Esophagus squamous epithelium (tissue), 4 donors: ENCODE measurements around the gene MGAT5.

Experiments used
- CTCF ChIP-seq, 6 experiments: fragments of 450-650 bp in 4 of 6; fragments of 200-600 bp in 2 of 6; sonication (generic) in 2 of 6; IDR thresholded peaks; one replicate each; pipeline ENCODE4 v1.5.1; 2016 to 2019; ENCODE audit warnings: antibody characterized with exemption in 6 of 6, mild to moderate bottlenecking in 4 of 6, moderate library complexity in 4 of 6
- POLR2A ChIP-seq, 4 donors: fragments of 450-650 bp; IDR thresholded peaks; one replicate each; pipeline ENCODE4 v1.6.1; 2017; ENCODE audit warnings: antibody characterized with exemption in 4 of 4, mild to moderate bottlenecking in 4 of 4, moderate library complexity in 3 of 4

DNA sequence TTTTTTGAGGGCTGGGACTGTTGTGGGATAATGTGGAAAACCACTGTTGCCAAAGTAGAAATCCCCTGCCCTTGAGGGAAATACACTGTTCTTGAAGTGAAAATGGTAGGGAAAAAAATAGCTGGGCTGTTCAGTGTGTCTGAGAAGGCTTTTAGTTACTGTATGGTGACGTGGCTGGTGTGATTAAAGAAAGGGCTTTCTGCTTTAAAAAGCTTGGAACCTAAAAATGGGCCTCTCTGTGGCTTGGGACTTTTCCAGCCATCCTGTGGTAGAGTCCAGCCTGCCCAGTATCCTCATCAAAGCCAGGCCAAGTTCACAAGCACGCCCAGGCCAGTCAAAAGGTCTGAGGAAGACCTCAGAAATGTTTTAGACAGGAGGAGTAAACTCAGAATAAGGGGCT, 6.8 kb downstream of the MGAT5 start:
- TF ChIP-seq CTCF (IDR thresholded peaks at IDR 0.05), result no peak
- no peak for TF ChIP-seq POLR2A (IDR thresholded peaks at IDR 0.05)
